Activated CD8-positive, alpha-beta T cell treated with anti-CD3 and anti-CD28 coated beads for 36 hours (primary cell): ENCODE data around the gene C22orf39. TPM values are rescaled to one million over a fixed set of nuclear protein-coding genes. Genes with fewer than 3 reads are reported as not detected.

Experiments used
- ATAC-seq: fragments of 200-7000 bp; cut with Tn5 transposase; one replicate; pipeline ENCODE4 v1.10.0; 2021; ENCODE audit warnings: mild to moderate bottlenecking, moderate library complexity
- CTCF ChIA-PET: fragments of 350-600 bp; sonication (Branson Sonifier 250); formaldehyde crosslinking; loops from one replicate; lab custom pipeline; 2021; ENCODE audit warnings: antibody characterized with exemption; lab: Charles Lee
- POLR2A ChIA-PET: fragments of 350-600 bp; sonication (Branson Sonifier 250); formaldehyde crosslinking; loops from one replicate; lab custom pipeline; 2021; ENCODE audit warnings: antibody characterized with exemption; lab: Charles Lee
- DNase-seq: peaks from one replicate; pipeline ENCODE4 v3.0.0-alpha.2; 2020
- H3K27ac Mint-ChIP-seq: one replicate; pipeline ENCODE4 v1.8.0; 2021; ENCODE audit warnings: mild to moderate bottlenecking, mixed read lengths
- H3K27me3 Mint-ChIP-seq: one replicate; pipeline ENCODE4 v1.8.0; 2021; ENCODE audit warnings: mixed read lengths
- H3K36me3 Mint-ChIP-seq: one replicate; pipeline ENCODE4 v1.8.0; 2021; ENCODE audit warnings: low read depth, mixed read lengths
- H3K4me1 Mint-ChIP-seq: one replicate; pipeline ENCODE4 v1.8.0; 2021; ENCODE audit warnings: low read depth, mixed read lengths
- H3K4me3 Mint-ChIP-seq: one replicate; pipeline ENCODE4 v1.8.0; 2021; ENCODE audit warnings: mild to moderate bottlenecking, moderate library complexity, mixed read lengths
- H3K9me3 Mint-ChIP-seq: one replicate; pipeline ENCODE4 v1.8.0; 2021; ENCODE audit warnings: mixed read lengths
- intact Hi-C: fragments of 100-400 bp; cut with micrococcal nuclease; formaldehyde crosslinking; loops from one replicate; pipeline ENCODE4 v1.10.0; 2022
- total RNA-seq, 2 experiments: library from RNA; stranded (reverse); gene quantifications; one replicate each; pipeline ENCODE4 v1.2.3, GENCODE V29; 2021
- TF ChIP-seq, protein P1 (sequence below): fragments of 200-600 bp; IDR thresholded peaks from one replicate; pipeline ENCODE4 v1.8.0; 2022; ENCODE audit warnings: antibody characterized with exemption, mild to moderate bottlenecking

C22orf39 gene, protein sequence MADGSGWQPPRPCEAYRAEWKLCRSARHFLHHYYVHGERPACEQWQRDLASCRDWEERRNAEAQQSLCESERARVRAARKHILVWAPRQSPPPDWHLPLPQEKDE
- 10 to 100 TPM; 26.9 to 29.8 TPM for total RNA-seq

- ChIA-PET CTCF (interaction anchor here (0.6 to 1.0 kb wide), 2 partner anchors 183 to 268 kb away, joined by 3 to 4 read pairs; no protein-coding TSS in a partner anchor), POLR2A (interaction anchor here (0.7 to 8.9 kb wide), 7 partner anchors 8 to 36 kb away, joined by 3 to 109 read pairs (median 4); partner anchors contain the start of genes CDC45, HIRA and MRPL40)
- TF ChIP-seq, protein P1, sequence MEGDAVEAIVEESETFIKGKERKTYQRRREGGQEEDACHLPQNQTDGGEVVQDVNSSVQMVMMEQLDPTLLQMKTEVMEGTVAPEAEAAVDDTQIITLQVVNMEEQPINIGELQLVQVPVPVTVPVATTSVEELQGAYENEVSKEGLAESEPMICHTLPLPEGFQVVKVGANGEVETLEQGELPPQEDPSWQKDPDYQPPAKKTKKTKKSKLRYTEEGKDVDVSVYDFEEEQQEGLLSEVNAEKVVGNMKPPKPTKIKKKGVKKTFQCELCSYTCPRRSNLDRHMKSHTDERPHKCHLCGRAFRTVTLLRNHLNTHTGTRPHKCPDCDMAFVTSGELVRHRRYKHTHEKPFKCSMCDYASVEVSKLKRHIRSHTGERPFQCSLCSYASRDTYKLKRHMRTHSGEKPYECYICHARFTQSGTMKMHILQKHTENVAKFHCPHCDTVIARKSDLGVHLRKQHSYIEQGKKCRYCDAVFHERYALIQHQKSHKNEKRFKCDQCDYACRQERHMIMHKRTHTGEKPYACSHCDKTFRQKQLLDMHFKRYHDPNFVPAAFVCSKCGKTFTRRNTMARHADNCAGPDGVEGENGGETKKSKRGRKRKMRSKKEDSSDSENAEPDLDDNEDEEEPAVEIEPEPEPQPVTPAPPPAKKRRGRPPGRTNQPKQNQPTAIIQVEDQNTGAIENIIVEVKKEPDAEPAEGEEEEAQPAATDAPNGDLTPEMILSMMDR, result no peak
- ATAC-seq (peak; percentile 87), DNase-seq (peak; percentile 91)
- H3K9me3 Mint-ChIP-seq, result no peaks in the 10 kb centered on the region
- H3K27me3 Mint-ChIP-seq, result no peaks in the 10 kb centered on the region
- H3K4me3 Mint-ChIP-seq, result peak within 1 kb of the TSS; percentile 77
- peaks cover 37% of the 10 kb centered on the region for H3K4me1 Mint-ChIP-seq
- intact Hi-C loops, result no loop called here
- H3K36me3 Mint-ChIP-seq, result peaks cover 36% of the 10 kb centered on the region
- peak within 1 kb of the TSS; percentile 92 for H3K27ac Mint-ChIP-seq
These were observed at the start of gene C22orf39 for GRCh38 chr22:19447330-19448075. Gene C22orf39, minus strand, starts transcription at chr22:19447711. Its CDS starts 23 bp downstream, at chr22:19447688.

DNA sequence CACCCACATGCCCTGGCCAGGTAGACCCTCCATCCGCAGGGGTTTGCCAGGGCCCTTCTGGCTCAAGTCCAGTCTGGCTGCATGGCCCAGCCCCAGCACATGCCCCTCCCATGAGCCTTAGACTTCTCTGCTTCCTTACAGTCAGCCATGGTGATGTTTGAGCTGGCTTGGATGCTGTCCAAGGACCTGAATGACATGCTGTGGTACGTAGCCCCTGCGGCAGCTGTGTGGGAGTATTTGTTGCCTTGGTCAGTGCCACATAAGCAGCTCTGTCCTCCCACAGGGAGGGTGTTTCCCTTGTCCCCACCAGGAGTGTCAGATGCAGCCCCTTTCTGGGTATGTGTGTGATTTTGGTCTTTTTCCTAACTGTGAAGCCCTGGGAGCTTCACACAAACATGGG, 49.7 kb upstream of the C22orf39 start:
- no peak for DNase-seq
- TF ChIP-seq, protein P1, result no peak
- intact Hi-C loops, result no loop called here
- CTCF ChIA-PET, result interaction anchor here (1.6 kb wide), 1 partner anchor 133 kb away, joined by 5 read pairs; no protein-coding TSS in a partner anchor
- H3K4me3 Mint-ChIP-seq, result no peak overlapping the region
- ATAC-seq, result no peak
- H3K9me3 Mint-ChIP-seq, result no peaks in the 10 kb centered on the region
- H3K27me3 Mint-ChIP-seq, result no peaks in the 10 kb centered on the region
- POLR2A ChIA-PET, result interaction anchor here (0.5 to 1.1 kb wide), 3 partner anchors 13 to 121 kb away, joined by 3 to 6 read pairs (median 3); no protein-coding TSS in a partner anchor
- H3K36me3 Mint-ChIP-seq, result peaks cover 49% of the 10 kb centered on the region
- peaks cover 4% of the 10 kb centered on the region for H3K4me1 Mint-ChIP-seq
- no peak overlapping the region for H3K27ac Mint-ChIP-seq

GRCh38 chr22:19496324-19496630, 48.8 kb upstream of the C22orf39 start:
- peaks cover 8% of the 10 kb centered on the region for H3K4me1 Mint-ChIP-seq
- intact Hi-C loops, result no loop called here
- H3K27me3 Mint-ChIP-seq, result no peaks in the 10 kb centered on the region
- no peak overlapping the region for H3K27ac Mint-ChIP-seq
- ATAC-seq (no peak), DNase-seq (no peak)
- ChIA-PET POLR2A (interaction anchor here (0.6 to 0.7 kb wide), 2 partner anchors 54 to 246 kb away, joined by 3 read pairs; no protein-coding TSS in a partner anchor), CTCF (no interaction called here)
- H3K36me3 Mint-ChIP-seq, result peaks cover 52% of the 10 kb centered on the region
- H3K4me3 Mint-ChIP-seq, result no peak overlapping the region
- TF ChIP-seq, protein P1, result no peak
- no peaks in the 10 kb centered on the region for H3K9me3 Mint-ChIP-seq

GRCh38 chr22:19495562-19496323, 48.2 kb upstream of the C22orf39 start:
- no peaks in the 10 kb centered on the region for H3K9me3 Mint-ChIP-seq
- DNase-seq, result no peak
- no peak for ATAC-seq
- TF ChIP-seq, protein P1, result no peak
- CTCF ChIA-PET, result no interaction called here
- intact Hi-C loops, result no loop called here
- H3K36me3 Mint-ChIP-seq, result peaks cover 50% of the 10 kb centered on the region
- no peak overlapping the region for H3K27ac Mint-ChIP-seq
- POLR2A ChIA-PET, result interaction anchor here (0.6 to 0.7 kb wide), 2 partner anchors 55 to 245 kb away, joined by 3 read pairs; no protein-coding TSS in a partner anchor
- H3K27me3 Mint-ChIP-seq, result no peaks in the 10 kb centered on the region
- peaks cover 8% of the 10 kb centered on the region for H3K4me1 Mint-ChIP-seq
- no peak overlapping the region for H3K4me3 Mint-ChIP-seq
